IPS DF 6.9 (cell line): Measurements from ENCODE around the gene RAD21L1.
A peak's percentile ranks its signal among the peaks of the same experiment; 100 is the strongest.

Source experiments
- DNase-seq: peaks from one replicate; pipeline ENCODE4 v3.0.0-alpha.2; 2013; ENCODE audit warnings: low read depth, low spot score
- H3K27ac ChIP-seq: one replicate; pipeline ENCODE4 v1.5.1; 2013; ENCODE audit warnings: low read length, control low read depth
- H3K27me3 ChIP-seq: 2 replicates; pipeline ENCODE4 v1.6.1; 2013; ENCODE audit warnings: mild to moderate bottlenecking, low read length; ENCODE audit not compliant: control insufficient read depth, insufficient read depth
- H3K36me3 ChIP-seq: 2 replicates; pipeline ENCODE4 v1.6.1; 2013; ENCODE audit warnings: low read length; ENCODE audit not compliant: control insufficient read depth, insufficient read depth
- H3K4me1 ChIP-seq: 2 replicates; pipeline ENCODE4 v1.6.1; 2013; ENCODE audit warnings: low read length; ENCODE audit not compliant: control insufficient read depth, insufficient read depth
- H3K4me3 ChIP-seq: 2 replicates; pipeline ENCODE4 v1.5.1; 2013; ENCODE audit warnings: mild to moderate bottlenecking, low read length
- H3K9me3 ChIP-seq: 2 replicates; pipeline ENCODE4 v1.6.1; 2013; ENCODE audit warnings: low read length, inconsistent platforms; ENCODE audit not compliant: control insufficient read depth, insufficient read depth
- WGBS: extraction: QIAGEN DNeasy Blood & Tissue Kit; methylation state at CpG from one replicate; pipeline ENCODE4 v1.1.7; 2013; ENCODE audit warnings: mixed read lengths, missing lambda C conversion rate; ENCODE audit not compliant: insufficient read length, insufficient coverage; 5-methylcytosine and 5-hydroxymethylcytosine counted together

The RAD21L1 gene

DNA sequence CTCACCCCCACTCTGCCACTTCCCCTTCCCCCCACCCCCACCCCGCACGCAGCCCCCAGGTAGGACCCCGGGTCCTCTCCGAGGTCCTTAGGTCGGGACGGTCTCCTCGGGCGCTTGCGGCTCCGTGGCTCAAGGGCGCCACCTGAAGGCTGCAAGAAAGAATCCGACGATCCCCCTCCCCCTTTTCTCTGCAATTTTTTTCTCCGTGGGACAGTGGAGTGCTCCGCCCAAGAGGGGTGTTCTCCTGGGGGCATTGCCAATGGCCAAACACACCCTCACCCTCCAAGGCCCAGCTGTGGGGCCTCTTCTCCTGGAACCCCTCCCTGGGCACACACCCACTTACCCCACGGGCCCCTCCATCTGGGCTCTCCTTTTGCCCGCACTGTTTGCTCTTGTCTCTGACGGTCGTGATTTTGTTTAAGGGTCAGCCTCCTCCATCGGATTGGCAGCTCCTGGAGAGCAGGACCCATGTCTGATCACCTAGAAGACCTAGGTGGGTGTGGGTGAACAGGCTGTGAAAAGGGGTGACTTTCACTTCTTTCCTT lies 40.0 kb upstream of the RAD21L1 start:
- H3K9me3 ChIP-seq: no peaks in the 10 kb centered on the region
- no peak for DNase-seq
- H3K4me3 ChIP-seq: peak overlapping the region; percentile 65; the same call in 1 of the 2 replicates
- H3K4me1 ChIP-seq: peaks cover 5% of the 10 kb centered on the region
- no peaks in the 10 kb centered on the region for H3K36me3 ChIP-seq
- no CpG with 5 or more reads among the region's 20 CpGs for WGBS
- H3K27ac ChIP-seq: no peak overlapping the region
- peaks cover 13% of the 10 kb centered on the region for H3K27me3 ChIP-seq

- H3K9me3 ChIP-seq: no peaks in the 10 kb centered on the region
- no peak for DNase-seq
- WGBS: no CpG with 5 or more reads among the region's 13 CpGs
- no peak overlapping the region for H3K4me3 ChIP-seq
- no peak overlapping the region for H3K27ac ChIP-seq
- peaks cover 5% of the 10 kb centered on the region for H3K4me1 ChIP-seq
- no peaks in the 10 kb centered on the region for H3K36me3 ChIP-seq
- H3K27me3 ChIP-seq: peaks cover 13% of the 10 kb centered on the region
Observed at GRCh38 chr20:1186367-1186991, 39.4 kb upstream of the RAD21L1 start.

DNA sequence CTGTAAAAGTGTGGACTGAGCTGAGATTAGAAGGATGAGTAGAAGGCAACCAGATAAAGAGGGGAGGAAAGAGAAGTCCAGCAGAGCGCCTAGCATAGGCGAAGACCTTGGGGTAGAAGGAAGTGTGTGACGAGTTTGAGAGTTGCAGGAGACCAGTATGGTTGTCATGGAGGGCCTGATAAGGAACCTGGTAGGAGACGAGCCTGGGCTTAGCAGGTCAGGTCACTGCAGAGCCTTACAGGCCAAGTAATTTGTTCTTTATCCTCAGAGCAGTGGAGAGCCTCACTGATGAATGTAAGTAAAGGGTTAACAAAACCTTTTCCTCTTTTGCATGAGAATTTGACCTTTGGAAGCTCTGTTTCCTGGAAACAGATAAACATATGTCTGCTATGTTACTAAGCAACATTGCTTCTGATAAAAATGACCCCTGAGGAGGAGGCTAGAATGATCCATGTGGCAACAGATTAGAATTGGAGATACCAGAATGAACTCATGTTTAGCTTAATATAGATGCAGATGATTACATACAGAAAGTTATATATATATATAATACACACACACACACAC lies 38.2 kb upstream of the RAD21L1 start:
- no peak overlapping the region for H3K27ac ChIP-seq
- DNase-seq: no peak
- WGBS: no CpG with 5 or more reads among the region's 4 CpGs
- peaks cover 13% of the 10 kb centered on the region for H3K27me3 ChIP-seq
- H3K4me3 ChIP-seq: no peak overlapping the region
- no peaks in the 10 kb centered on the region for H3K36me3 ChIP-seq
- H3K4me1 ChIP-seq: peaks cover 5% of the 10 kb centered on the region
- H3K9me3 ChIP-seq: no peaks in the 10 kb centered on the region

DNA sequence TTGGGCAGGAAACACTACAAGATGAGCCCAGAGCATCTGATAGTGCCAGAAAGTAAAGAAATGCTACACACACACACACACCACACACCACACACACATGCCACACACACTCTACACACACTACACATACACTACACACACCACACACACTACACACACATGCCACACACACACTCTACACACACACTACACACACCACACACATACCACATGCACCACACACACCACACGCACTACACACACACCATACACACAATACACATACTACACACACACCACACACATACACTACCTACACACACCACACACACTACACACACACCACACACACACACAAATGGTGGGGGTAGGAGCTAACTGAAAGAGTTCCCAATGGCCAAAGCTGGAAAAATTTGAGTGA lies 37.5 kb upstream of the RAD21L1 start:
- WGBS: 100% methylated on average over 1 of the region's 1 CpG
- DNase-seq: no peak
- no peak overlapping the region for H3K4me3 ChIP-seq
- H3K9me3 ChIP-seq: no peaks in the 10 kb centered on the region
- no peak overlapping the region for H3K27ac ChIP-seq
- peaks cover 13% of the 10 kb centered on the region for H3K27me3 ChIP-seq
- H3K36me3 ChIP-seq: no peaks in the 10 kb centered on the region
- peaks cover 5% of the 10 kb centered on the region for H3K4me1 ChIP-seq

DNA sequence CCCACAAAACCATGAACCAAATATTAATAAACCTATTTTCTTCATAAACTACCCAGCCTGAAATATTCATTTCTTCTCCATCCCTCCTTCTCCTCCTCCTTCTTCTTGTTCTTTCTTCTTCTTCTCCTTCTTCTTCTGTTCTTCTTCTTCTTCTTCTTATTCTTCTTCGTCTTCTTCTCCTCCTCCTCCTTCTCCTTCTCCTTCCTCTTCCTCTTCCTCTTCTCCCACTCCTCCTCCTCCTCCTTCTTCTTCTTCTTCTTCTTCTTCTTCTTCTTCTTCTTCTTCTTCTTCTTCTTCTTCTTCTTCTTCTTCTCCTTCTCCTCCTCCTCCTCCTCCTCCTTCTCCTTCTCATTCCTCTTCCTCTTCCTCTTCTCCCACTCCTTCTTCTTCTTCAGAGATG lies 36.0 kb upstream of the RAD21L1 start:
- Histone ChIP-seq H3K4me1 (peaks cover 5% of the 10 kb centered on the region), H3K27me3 (peaks cover 1% of the 10 kb centered on the region; the same call in 1 of the 2 replicates), H3K27ac (no peak overlapping the region), H3K36me3 (no peaks in the 10 kb centered on the region), H3K9me3 (no peaks in the 10 kb centered on the region), H3K4me3 (no peak overlapping the region)
- no peak for DNase-seq
- 100% methylated on average over 1 of the region's 1 CpG for WGBS

DNA sequence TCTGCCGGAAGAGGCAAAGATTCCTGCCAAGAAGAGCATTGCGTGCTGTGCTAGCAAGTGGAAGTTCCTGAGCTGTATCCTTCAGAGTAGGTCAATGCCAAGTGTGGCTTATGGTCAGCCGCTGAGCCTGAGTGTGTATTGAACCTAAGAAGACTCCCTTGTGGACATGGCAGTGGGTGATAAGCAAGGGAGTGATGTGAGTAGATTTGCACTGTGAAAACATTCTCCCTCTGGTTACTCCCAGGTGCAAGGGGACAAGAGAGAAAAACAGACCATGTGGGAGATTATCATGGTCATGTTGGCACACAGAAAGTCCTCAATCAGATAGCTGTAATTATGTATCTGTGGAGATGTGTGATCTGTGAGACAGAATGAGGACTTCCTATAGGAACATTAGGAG lies 35.0 kb upstream of the RAD21L1 start:
- WGBS: no CpG with 5 or more reads among the region's 3 CpGs
- peaks cover 1% of the 10 kb centered on the region; the same call in 1 of the 2 replicates for H3K27me3 ChIP-seq
- H3K36me3 ChIP-seq: no peaks in the 10 kb centered on the region

GRCh38 chr20:1191299-1191698 lies 34.5 kb upstream of the RAD21L1 start:
- WGBS: no CpG with 5 or more reads among the region's 3 CpGs
- H3K27ac ChIP-seq: no peak overlapping the region
- no peaks in the 10 kb centered on the region for H3K36me3 ChIP-seq
- H3K4me1 ChIP-seq: peaks cover 4% of the 10 kb centered on the region
- no peaks in the 10 kb centered on the region for H3K9me3 ChIP-seq
- no peak overlapping the region for H3K4me3 ChIP-seq
- H3K27me3 ChIP-seq: peaks cover 1% of the 10 kb centered on the region; the same call in 1 of the 2 replicates
- DNase-seq: no peak

More for the DNA sequence above, 35.0 kb upstream of the RAD21L1 start:
- no peak for DNase-seq
- Histone ChIP-seq H3K4me1 (peaks cover 5% of the 10 kb centered on the region), H3K27ac (no peak overlapping the region), H3K4me3 (no peak overlapping the region), H3K9me3 (no peaks in the 10 kb centered on the region)

DNA sequence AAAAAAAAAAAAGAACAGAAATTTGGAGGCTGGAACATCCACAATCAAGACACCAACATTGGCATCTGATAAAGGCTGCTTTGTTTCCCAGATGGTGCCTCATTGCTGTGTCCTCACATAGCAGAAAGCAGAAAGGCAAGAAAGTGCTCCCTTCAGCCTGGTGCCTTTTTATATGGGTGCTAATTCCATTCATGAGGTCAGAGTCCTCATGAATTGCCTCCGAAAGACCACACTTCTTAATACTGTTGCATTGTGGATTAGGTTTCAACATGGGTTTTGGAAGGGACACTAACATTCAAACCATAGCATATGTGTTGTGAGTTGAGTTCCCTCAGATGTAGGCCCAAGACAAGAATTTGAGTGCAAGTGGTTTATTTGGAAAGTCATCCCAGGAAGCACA lies 30.6 kb upstream of the RAD21L1 start:
- peaks cover 1% of the 10 kb centered on the region; the same call in 1 of the 2 replicates for H3K27me3 ChIP-seq
- no CpG with 5 or more reads among the region's 1 CpG for WGBS
- H3K9me3 ChIP-seq: no peaks in the 10 kb centered on the region
- no peak overlapping the region for H3K4me3 ChIP-seq
- no peak overlapping the region for H3K27ac ChIP-seq
- no peaks in the 10 kb centered on the region for H3K36me3 ChIP-seq
- H3K4me1 ChIP-seq: no peaks in the 10 kb centered on the region
- no peak for DNase-seq

DNA sequence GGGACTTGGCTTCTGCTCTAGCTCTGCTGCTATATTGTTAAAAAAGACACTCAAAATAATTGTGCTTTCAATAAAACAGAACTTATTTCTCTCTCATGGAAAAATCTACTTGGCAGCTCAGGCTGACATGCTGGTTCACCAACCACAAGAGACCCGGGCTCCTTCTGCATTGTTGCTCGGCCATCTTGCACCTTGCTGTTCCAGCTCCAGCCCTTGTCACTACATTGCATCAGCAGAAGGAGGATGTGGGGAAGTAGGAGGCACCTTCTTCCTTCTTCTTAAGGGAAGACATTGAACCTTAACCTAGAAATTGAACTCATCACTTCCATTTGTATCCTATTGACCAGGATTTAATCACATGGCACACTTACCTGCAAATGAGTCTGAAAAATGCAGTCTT lies 29.2 kb upstream of the RAD21L1 start:
- no peaks in the 10 kb centered on the region for H3K27me3 ChIP-seq
- no peak overlapping the region for H3K4me3 ChIP-seq
- no peaks in the 10 kb centered on the region for H3K9me3 ChIP-seq
- no peak overlapping the region for H3K27ac ChIP-seq
- no CpG with 5 or more reads among the region's 2 CpGs for WGBS
- H3K36me3 ChIP-seq: no peaks in the 10 kb centered on the region
- no peaks in the 10 kb centered on the region for H3K4me1 ChIP-seq
- no peak for DNase-seq

- no CpG with 5 or more reads among the region's 7 CpGs for WGBS
- Histone ChIP-seq H3K4me1 (no peaks in the 10 kb centered on the region), H3K27me3 (no peaks in the 10 kb centered on the region), H3K27ac (no peak overlapping the region), H3K4me3 (no peak overlapping the region), H3K9me3 (no peaks in the 10 kb centered on the region), H3K36me3 (no peaks in the 10 kb centered on the region)
- no peak for DNase-seq
Observed at GRCh38 chr20:1197801-1198200, 28.0 kb upstream of the RAD21L1 start.

DNA sequence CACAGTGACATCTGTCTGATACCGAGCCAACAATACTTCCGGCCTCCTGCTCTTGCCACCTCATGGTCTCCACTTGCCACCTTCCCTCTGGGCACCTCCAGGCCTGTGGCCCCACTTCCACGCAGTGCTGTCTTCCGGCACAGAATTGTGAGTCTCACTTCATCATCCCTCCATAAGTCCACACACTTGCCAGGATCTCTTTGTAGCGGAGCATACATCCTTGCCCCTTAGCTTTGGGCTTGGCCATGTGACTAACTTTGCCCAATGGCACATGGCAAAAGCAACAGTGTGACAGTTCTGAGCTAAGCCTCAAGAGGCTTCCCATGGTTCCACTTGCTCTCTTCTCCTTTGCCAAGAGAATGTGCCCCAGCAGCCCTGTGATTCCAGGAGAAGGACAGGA lies 27.1 kb upstream of the RAD21L1 start:
- H3K27me3 ChIP-seq: no peaks in the 10 kb centered on the region
- no CpG with 5 or more reads among the region's 5 CpGs for WGBS
- no peak overlapping the region for H3K4me3 ChIP-seq
- H3K4me1 ChIP-seq: no peaks in the 10 kb centered on the region
- H3K9me3 ChIP-seq: no peaks in the 10 kb centered on the region
- no peaks in the 10 kb centered on the region for H3K36me3 ChIP-seq
- DNase-seq: no peak
- no peak overlapping the region for H3K27ac ChIP-seq
